Upper lobe of left lung (tissue), 4 donors: Measurements from ENCODE around the gene NOL3.

Source experiments
- CTCF ChIP-seq, 6 experiments: fragments of 450-650 bp in 4 of 6; fragments of 200-600 bp in 2 of 6; sonication (generic) in 2 of 6; IDR thresholded peaks; one replicate each; pipeline ENCODE4 v1.5.1; 2016 to 2019; ENCODE audit warnings: antibody characterized with exemption in 6 of 6
- POLR2A ChIP-seq, 4 donors: fragments of 450-650 bp; IDR thresholded peaks; one replicate each; pipeline ENCODE4 v1.5.1; 2016 to 2017; ENCODE audit warnings: antibody characterized with exemption in 4 of 4, mild to moderate bottlenecking in 2 of 4
- POLR2AphosphoS5 ChIP-seq, 2 donors: sonication (generic); formaldehyde crosslinking; IDR thresholded peaks; one replicate each; pipeline ENCODE4 v1.5.1; 2017; ENCODE audit warnings: antibody characterized with exemption in 2 of 2

- no peak for TF ChIP-seq CTCF (IDR thresholded peaks at IDR 0.05)
- TF ChIP-seq POLR2A (IDR thresholded peaks at IDR 0.05), result no peak
- TF ChIP-seq POLR2AphosphoS5 (IDR thresholded peaks at IDR 0.05), result no peak
These were observed 23.9 kb downstream of the NOL3 start for GRCh38 chr16:67194260-67194659.
